HepG2 (cell line): ENCODE results near the gene MAP2K3. TPM values are rescaled to one million over a fixed set of nuclear protein-coding genes. Genes with fewer than 3 reads are reported as not detected.
A peak's percentile ranks its signal among the peaks of the same experiment; 100 is the strongest.
"Not testable (repeated sequence)": the region's sequence is repeated elsewhere in the genome, so short reads cannot be mapped to it uniquely, and the experiment has no call there.

Source experiments
- ATAC-seq: fragments of 200-7000 bp; cut with Tn5 transposase; 3 replicates; pipeline ENCODE4 v1.9.1; 2020; ENCODE audit warnings: mild to moderate bottlenecking, moderate library complexity
- BruUV-seq: library from RNA; stranded (reverse); fragments of 400-500 nt; replicated peaks from 2 replicates; lab custom pipeline; 2021; lab: Mats Ljungman, UMichigan
- CTCF ChIA-PET: fragments of 300-600 bp; formaldehyde crosslinking; extraction: SDS; loops from one replicate; lab custom pipeline; 2021; ENCODE audit warnings: low total read pairs, inconsistent platforms, low intra/inter-chr PET ratio; lab: Yijun Ruan, JAX
- POLR2A ChIA-PET: fragments of 350-600 bp; sonication (Branson Sonifier 250); formaldehyde crosslinking; loops from one replicate; lab custom pipeline; 2020; ENCODE audit warnings: antibody characterized with exemption, inconsistent platforms; lab: Yijun Ruan, JAX
- DNase-seq: peaks from one replicate; pipeline ENCODE4 v3.0.0-alpha.2; 2015; ENCODE audit warnings: low spot score
- FAIRE-seq: peaks from 3 replicates; lab custom pipeline; 2011; peaks lifted over from hg19 to GRCh38; lab: Jason Lieb, UNC
- H2AFZ ChIP-seq: one replicate; pipeline ENCODE4 v1.6.1; 2011; ENCODE audit warnings: low read length, inconsistent platforms
- H3K27ac ChIP-seq: fragments of 300-600 bp; 3 replicates; pipeline ENCODE4 v1.8.0; 2011; ENCODE audit warnings: mixed run types, mild to moderate bottlenecking, mixed read lengths, low read length, inconsistent platforms; ENCODE audit not compliant: insufficient read depth; ENCODE audit errors: extremely low read length
- H3K27me3 ChIP-seq, 2 experiments: fragments of 200-600 bp in 1 of 2; 2 replicates in 1 of 2; 3 replicates in 1 of 2; pipeline versions ENCODE4 v1.6.0 to v1.8.0; 2011; ENCODE audit warnings: low read length in 2 of 2, mild to moderate bottlenecking in 2 of 2, moderate library complexity in 2 of 2, inconsistent platforms in 1 of 2; ENCODE audit not compliant: insufficient read depth in 2 of 2, control insufficient read depth in 1 of 2
- H3K36me3 ChIP-seq, 2 experiments: fragments of 200-600 bp in 1 of 2; replicated peaks in 1 of 2; 2 replicates in 1 of 2; 3 replicates in 1 of 2; pipeline versions ENCODE4 v1.5.1 to v1.8.0; 2011; ENCODE audit warnings: low read length in 2 of 2, inconsistent platforms in 1 of 2; ENCODE audit not compliant: insufficient read depth in 2 of 2, control insufficient read depth in 1 of 2
- H3K4me1 ChIP-seq: 2 replicates; pipeline ENCODE4 v1.5.1; 2012; ENCODE audit warnings: low read length, inconsistent platforms; ENCODE audit not compliant: insufficient read depth
- H3K4me2 ChIP-seq: 2 replicates; pipeline ENCODE4 v1.6.0; 2011; ENCODE audit warnings: low read depth, low read length, inconsistent platforms
- H3K4me3 ChIP-seq, 3 experiments: fragments of 200-600 bp in 1 of 3; sonication (generic), shearing (Covaris generic) in 1 of 3; replicated peaks in 1 of 3; 2 replicates each; pipeline ENCODE4 v1.5.1; 2011 to 2016; ENCODE audit warnings: low read length in 3 of 3, inconsistent platforms in 2 of 3, low read depth in 2 of 3, mild to moderate bottlenecking in 2 of 3, control low read depth in 1 of 3, mixed read lengths in 1 of 3; ENCODE audit not compliant: insufficient read depth in 1 of 3
- H3K79me2 ChIP-seq: one replicate; pipeline ENCODE4 v1.6.1; 2011; ENCODE audit warnings: low read length, inconsistent platforms; ENCODE audit not compliant: insufficient read depth
- H3K9ac ChIP-seq: 2 replicates; pipeline ENCODE4 v1.6.0; 2011; ENCODE audit warnings: mild to moderate bottlenecking, low read depth, low read length, inconsistent platforms; ENCODE audit not compliant: insufficient read depth
- H3K9me3 ChIP-seq: 2 replicates; pipeline ENCODE4 v1.5.1; 2012; ENCODE audit warnings: mild to moderate bottlenecking, low read length
- H4K20me1 ChIP-seq: 2 replicates; pipeline ENCODE4 v1.6.0; 2011; ENCODE audit warnings: inconsistent platforms, mild to moderate bottlenecking, low read length, moderate library complexity; ENCODE audit not compliant: insufficient read depth
- AGO1 ChIP-seq: fragments of 200-400 bp; formaldehyde crosslinking; IDR thresholded peaks from 2 replicates; pipeline ENCODE4 v1.6.1; 2017; ENCODE audit warnings: mild to moderate bottlenecking, low read depth, low read length, moderate library complexity; ENCODE audit not compliant: poor library complexity, severe bottlenecking
- AGO2 ChIP-seq: fragments of 200-400 bp; formaldehyde crosslinking; optimal IDR thresholded peaks from 2 replicates; pipeline ENCODE3; 2017; ENCODE audit warnings: mild to moderate bottlenecking, low read depth, low read length, moderate library complexity
- MYC ChIP-seq: sonication (generic); formaldehyde crosslinking; IDR thresholded peaks from 2 replicates; pipeline ENCODE4 v1.9.0; 2021; ENCODE audit warnings: missing genetic modification reagents, borderline replicate concordance
- POLR2A ChIP-seq, 2 experiments: IDR thresholded peaks; 2 replicates each; pipeline ENCODE4 v1.6.1; 2011; ENCODE audit warnings: low read depth in 2 of 2, low read length in 2 of 2, mild to moderate bottlenecking in 1 of 2, moderate library complexity in 1 of 2; ENCODE audit not compliant: insufficient read depth in 1 of 2
- TBX3 ChIP-seq: fragments of 450-650 bp; IDR thresholded peaks from 2 replicates; pipeline ENCODE4 v1.6.1; 2017; ENCODE audit warnings: antibody characterized with exemption, mild to moderate bottlenecking, inconsistent platforms, borderline replicate concordance
- ZFY ChIP-seq: sonication (generic); formaldehyde crosslinking; IDR thresholded peaks from 2 replicates; pipeline ENCODE4 v1.4.0; 2020; ENCODE audit warnings: missing genetic modification reagents
- ZNF224 ChIP-seq: sonication (generic); formaldehyde crosslinking; IDR thresholded peaks from 2 replicates; pipeline ENCODE4 v1.5.0; 2020; ENCODE audit warnings: mild to moderate bottlenecking, missing genetic modification reagents
- ZNF792 ChIP-seq: IDR thresholded peaks from 2 replicates; pipeline ENCODE4 v1.6.1; 2016
- WGBS: methylation state at CpG from one replicate; pipeline ENCODE4 v1.1.6; 2017; ENCODE audit warnings: low lambda C conversion rate; 5-methylcytosine and 5-hydroxymethylcytosine counted together
- in situ Hi-C: cut with HindIII; loops from 2 replicates; pipeline ENCODE4 v1.10.0; 2017; ENCODE audit warnings: low pct_unique_long_range_greater_than_20kb; ENCODE audit not compliant: extremely low pct_ligation_motif_present
- intact Hi-C: fragments of 100-400 bp; cut with micrococcal nuclease; formaldehyde crosslinking; loops from one replicate; pipeline ENCODE4 v1.10.0; 2022; ENCODE audit not compliant: unreplicated experiment
- polyA plus RNA-seq, 8 experiments: library from polyadenylated mRNA; depleted of rRNA in 3 of 8; stranded (reverse) in 7 of 8; unstranded in 1 of 8; fragments of >200 nt; fragmentation: Illumina TruSeq in 4 of 8; extraction: Trizol in 4 of 8; gene quantifications; 2 replicates each; pipeline versions ENCODE4 v1.2.1 to v1.2.3, GENCODE V29; 2011 to 2016; ENCODE audit warnings: low read depth in 4 of 8, missing spikeins in 1 of 8, mixed read lengths in 1 of 8; ENCODE audit not compliant: insufficient read depth in 1 of 8
- total RNA-seq, 5 experiments: library from RNA; depleted of rRNA; stranded (reverse); fragments of >200 nt; fragmentation: Illumina TruSeq; extraction: Trizol; gene quantifications; 2 replicates each; pipeline ENCODE4 v1.2.3, GENCODE V29; 2016; ENCODE audit warnings: low read depth in 1 of 5
- TF ChIP-seq, protein P1 (sequence below): sonication (generic); formaldehyde crosslinking; IDR thresholded peaks from 2 replicates; pipeline ENCODE4 v1.8.0; 2022; ENCODE audit warnings: missing genetic modification reagents, mild to moderate bottlenecking, borderline replicate concordance

The MAP2K3 gene
- total and polyA plus RNA-seq, 2 of the 13 experiments (the other 11 are each of a cell fraction or from before 2014, with no cell fraction given), result 20.5 to 27.4 TPM

DNA sequence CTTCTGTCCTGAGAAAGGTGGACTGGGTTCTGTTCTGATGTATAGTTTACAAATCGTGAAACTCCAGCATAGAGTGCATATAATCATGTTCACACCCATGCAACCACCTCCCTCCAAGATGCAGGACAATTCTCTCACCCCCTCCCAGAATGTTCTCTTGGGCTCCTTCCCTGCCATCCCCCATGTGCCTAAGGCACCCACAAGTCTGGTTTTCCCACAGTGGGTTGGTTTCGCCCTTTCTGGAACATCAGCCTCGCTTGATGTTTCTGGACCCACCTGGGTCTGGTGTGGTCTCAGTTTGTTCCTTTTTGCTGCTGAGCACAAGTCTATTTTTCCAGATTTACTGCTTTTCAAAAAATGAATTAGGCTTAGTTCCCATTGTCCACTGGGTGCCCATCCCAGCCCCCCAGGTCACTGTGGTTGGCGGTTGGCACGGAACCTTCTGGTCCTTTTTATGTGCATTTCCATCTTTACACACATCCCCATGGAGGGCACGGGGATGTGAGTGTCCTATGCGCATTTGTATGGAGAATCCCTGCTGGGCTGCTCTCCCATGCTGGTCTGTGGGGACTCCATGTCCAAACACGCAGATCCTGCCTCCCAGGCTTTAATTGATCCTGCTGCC lies 19.0 kb downstream of the MAP2K3 start (continued):
- TF ChIP-seq, protein P1, sequence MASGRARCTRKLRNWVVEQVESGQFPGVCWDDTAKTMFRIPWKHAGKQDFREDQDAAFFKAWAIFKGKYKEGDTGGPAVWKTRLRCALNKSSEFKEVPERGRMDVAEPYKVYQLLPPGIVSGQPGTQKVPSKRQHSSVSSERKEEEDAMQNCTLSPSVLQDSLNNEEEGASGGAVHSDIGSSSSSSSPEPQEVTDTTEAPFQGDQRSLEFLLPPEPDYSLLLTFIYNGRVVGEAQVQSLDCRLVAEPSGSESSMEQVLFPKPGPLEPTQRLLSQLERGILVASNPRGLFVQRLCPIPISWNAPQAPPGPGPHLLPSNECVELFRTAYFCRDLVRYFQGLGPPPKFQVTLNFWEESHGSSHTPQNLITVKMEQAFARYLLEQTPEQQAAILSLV (CRISPR knock-in tag), result no peak
- no peak for TF ChIP-seq ZNF224
- no peak for TF ChIP-seq ZNF792 (CRISPR knock-in tag)

DNA sequence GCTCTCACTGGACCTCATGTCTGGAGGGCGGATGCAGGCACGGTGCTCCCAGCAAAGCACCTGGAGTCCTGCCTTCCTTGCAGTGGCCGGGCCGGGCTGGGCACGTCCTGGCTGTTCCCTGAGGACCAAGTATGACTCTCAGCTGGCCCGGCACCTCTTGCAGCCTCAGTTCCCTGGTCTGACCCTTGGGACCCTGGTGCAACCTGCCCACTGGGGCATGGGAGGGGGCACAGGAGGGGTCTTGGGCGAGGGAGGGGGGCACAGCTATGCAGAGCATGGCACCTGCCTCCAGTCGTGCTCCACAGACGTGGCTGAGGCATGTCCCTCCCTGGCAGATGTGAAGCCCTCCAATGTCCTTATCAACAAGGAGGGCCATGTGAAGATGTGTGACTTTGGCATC lies 19.6 kb downstream of the MAP2K3 start:
- Histone ChIP-seq H3K9me3 (no peaks in the 10 kb centered on the region), H3K4me3 (no peak overlapping the region), H3K4me2 (no peak overlapping the region), H3K36me3 (peaks cover 25 to 56% of the 10 kb centered on the region in 2 experiments), H3K79me2 (no peaks in the 10 kb centered on the region), H3K27ac (no peak overlapping the region), H3K4me1 (no peaks in the 10 kb centered on the region), H4K20me1 (0 out of 2 replicates have a peak, but pooled peaks cover under 1% of the 10 kb centered on the region), H3K9ac (no peak overlapping the region), H3K27me3 (no peaks in the 10 kb centered on the region; a peak in 1 of 5 replicates), H2AFZ (no peak overlapping the region)
- BruUV-seq, result no TSS peak
- intact Hi-C loops (no loop called here), in situ Hi-C loops (loop anchor here (25.0 kb wide), 1 partner anchor 458 kb away; no protein-coding TSS in a partner anchor)
- peak; percentile 21 for TF ChIP-seq AGO2
- no peak for TF ChIP-seq TBX3
- TF ChIP-seq ZFY, result no peak
- no peak for TF ChIP-seq MYC (CRISPR knock-in tag)
- peak; percentile 60 for TF ChIP-seq AGO1
- TF ChIP-seq POLR2A (IDR thresholded peaks at IDR 0.05; ENCODE audit: insufficient read depth in 1 of 2, low read depth in 2 of 2, low read length in 2 of 2), result peak in 1 of 2 experiments; percentile 43; a peak in 1 of 4 replicates
- no peak; the same call in 2 of the 3 replicates for ATAC-seq
- CTCF ChIA-PET, result no interaction called here
- no peak for FAIRE-seq
- POLR2A ChIA-PET, result no interaction called here
- no peak for DNase-seq
- WGBS, result 45% methylated on average over 9 of the region's 9 CpGs

DNA sequence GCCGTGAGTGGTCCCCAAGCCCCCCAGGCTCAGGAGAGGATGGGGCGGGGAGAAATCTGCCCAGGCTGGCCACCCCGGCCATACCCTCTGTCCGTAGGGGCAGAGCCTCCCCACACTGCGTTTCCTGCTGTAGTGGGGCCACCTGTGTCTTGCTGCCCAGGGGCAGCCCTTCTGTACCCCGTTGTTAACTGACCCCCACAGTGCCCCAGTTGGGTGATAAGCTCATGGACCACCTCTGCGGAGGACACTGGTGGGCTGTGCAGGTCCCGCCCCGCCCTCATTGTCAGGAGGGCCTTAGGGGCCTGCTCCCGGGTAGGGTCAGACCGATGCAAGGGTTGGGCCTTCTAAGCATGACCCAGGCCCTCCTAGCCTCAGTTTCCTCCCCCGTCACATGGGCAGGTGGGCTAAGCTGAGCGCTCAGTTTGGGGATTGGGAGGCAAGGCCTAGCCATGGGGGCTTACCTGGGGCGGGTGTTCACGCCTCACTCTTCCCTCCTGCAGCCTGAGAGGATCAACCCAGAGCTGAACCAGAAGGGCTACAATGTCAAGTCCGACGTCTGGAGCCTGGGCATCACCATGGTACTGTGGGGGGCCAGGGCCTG lies 20.1 kb downstream of the MAP2K3 start:
- H3K4me3 ChIP-seq, H3K27me3 ChIP-seq, intact Hi-C loops, H3K4me2 ChIP-seq, CTCF ChIA-PET, H3K79me2 ChIP-seq, BruUV-seq, ATAC-seq, POLR2A ChIA-PET, H3K9ac ChIP-seq, H4K20me1 ChIP-seq, H2AFZ ChIP-seq, DNase-seq, H3K27ac ChIP-seq, H3K9me3 ChIP-seq, H3K4me1 ChIP-seq, FAIRE-seq: not testable (repeated sequence)
- peaks cover 25 to 53% of the 10 kb centered on the region in 2 experiments for H3K36me3 ChIP-seq
- WGBS, result 74% methylated on average over 12 of the region's 17 CpGs
- in situ Hi-C loops, result loop anchor here (25.0 kb wide), 1 partner anchor 458 kb away; no protein-coding TSS in a partner anchor
